Gastrocnemius medialis (tissue), 4 donors: ENCODE data around the gene FAAP20.

ENCODE experiments used
- CTCF ChIP-seq, 5 experiments: fragments of 450-650 bp in 3 of 5; fragments of 200-600 bp in 2 of 5; sonication (generic) in 2 of 5; IDR thresholded peaks in 4 of 5; conservative IDR thresholded peaks in 1 of 5; 1 replicate in 4 of 5; 2 replicates in 1 of 5; pipeline ENCODE4 v1.5.1; 2016 to 2019; ENCODE audit warnings: antibody characterized with exemption in 5 of 5, mild to moderate bottlenecking in 3 of 5, moderate library complexity in 3 of 5
- POLR2A ChIP-seq, 2 donors: fragments of 450-650 bp; IDR thresholded peaks; one replicate each; pipeline ENCODE4 v1.6.1; 2017; ENCODE audit warnings: antibody characterized with exemption in 2 of 2, mild to moderate bottlenecking in 2 of 2, moderate library complexity in 2 of 2

GRCh38 chr1:2230781-2231531, 36.4 kb upstream of the FAAP20 start:
- TF ChIP-seq CTCF (IDR thresholded peaks at IDR 0.05 in 4 of 5, conservative IDR thresholded peaks at IDR 0.05 in 1 of 5) (no peak), POLR2A (IDR thresholded peaks at IDR 0.05) (no peak)
